Measurements from ENCODE around the gene HLA-DQA1.

GRCh38 chr6:32588156-32588555 lies 49.0 kb upstream of the HLA-DQA1 start:
- TF ChIP-seq CTCF (IDR thresholded peaks at IDR 0.05) (no peak), POLR2A (IDR thresholded peaks at IDR 0.05) (no peak)
